GM13977 (cell line): Measurements from ENCODE around the gene KRT39.

ENCODE experiments used
- DNase-seq: peaks from one replicate; pipeline ENCODE4 v3.0.0; 2012; ENCODE audit warnings: low spot score
- CTCF ChIP-seq: IDR thresholded peaks from 2 replicates; pipeline ENCODE4 v1.5.1; 2012; ENCODE audit warnings: mild to moderate bottlenecking, control low read depth; ENCODE audit not compliant: insufficient read depth; ENCODE audit errors: extremely low read depth, missing control alignments
- in situ Hi-C: fragments of 300-500 bp; cut with MboI; formaldehyde crosslinking; loops from one replicate; pipeline ENCODE4 v1.12.0; 2022; ENCODE audit warnings: low sequenced_read_pairs, low pct_unique_long_range_greater_than_20kb, mixed read lengths, inconsistent platforms; ENCODE audit not compliant: unreplicated experiment

The KRT39 gene

GRCh38 chr17:40937384-40937819, 29.3 kb downstream of the KRT39 start, which contains the start of gene KRT23:
Gene KRT23, minus strand, starts transcription at chr17:40937646. Its CDS starts 1,043 bp downstream, at chr17:40936603.
- in situ Hi-C loops = no loop called here
- no peak for TF ChIP-seq CTCF
- DNase-seq = no peak

GRCh38 chr17:40936976-40937375, 29.8 kb downstream of the KRT39 start:
- no peak for TF ChIP-seq CTCF
- in situ Hi-C loops = no loop called here
- no peak for DNase-seq

GRCh38 chr17:40936437-40936971, 30.2 kb downstream of the KRT39 start:
- in situ Hi-C loops = no loop called here
- DNase-seq = no peak
- TF ChIP-seq CTCF = no peak

- TF ChIP-seq CTCF = no peak
- no peak for DNase-seq
- in situ Hi-C loops = no loop called here
These were observed 31.1 kb downstream of the KRT39 start for GRCh38 chr17:40935624-40936023.

- DNase-seq = no peak
- in situ Hi-C loops = no loop called here
- no peak for TF ChIP-seq CTCF
These were observed 34.1 kb downstream of the KRT39 start for GRCh38 chr17:40932608-40933007.

GRCh38 chr17:40931311-40931710, 35.4 kb downstream of the KRT39 start:
- no peak for TF ChIP-seq CTCF
- DNase-seq = no peak
- in situ Hi-C loops = no loop called here

- in situ Hi-C loops = no loop called here
- no peak for TF ChIP-seq CTCF
- DNase-seq = no peak
These were observed 40.4 kb downstream of the KRT39 start for GRCh38 chr17:40926341-40926740.
